MM.1S (cell line): ENCODE results near the gene SLC22A1.

Experiments used
- CTCF ChIP-seq: fragments of 300-600 bp; sonication (generic); IDR thresholded peaks from 2 replicates; pipeline ENCODE4 v1.5.1; 2016; ENCODE audit warnings: antibody characterized with exemption, low read length, mixed read lengths
- EZH2phosphoT487 ChIP-seq: fragments of 300-600 bp; sonication (generic); IDR thresholded peaks from 2 replicates; pipeline ENCODE4 v1.6.1; 2018; ENCODE audit warnings: antibody characterized with exemption, low read length

- no peak for TF ChIP-seq CTCF
- TF ChIP-seq EZH2phosphoT487 = no peak
Observed at GRCh38 chr6:160173806-160174527, 52.4 kb downstream of the SLC22A1 start.
